SK-N-SH (cell line): ENCODE data around the gene BORCS5.

Experiments
- CHD2 ChIP-seq: fragments of 150-350 bp; IDR thresholded peaks from 2 replicates; pipeline ENCODE4 v1.6.1; 2018; ENCODE audit warnings: low read length; ENCODE audit not compliant: partially characterized antibody
- CTCF ChIP-seq: fragments of 200-600 bp; sonication (generic); IDR thresholded peaks from 2 replicates; pipeline ENCODE4 v1.6.1; 2017; ENCODE audit warnings: antibody characterized with exemption, mild to moderate bottlenecking, moderate library complexity
- EP300 ChIP-seq, 2 experiments: IDR thresholded peaks; 2 replicates each; pipeline versions ENCODE4 v1.4.0 to v1.6.1; 2012; ENCODE audit warnings: borderline replicate concordance in 1 of 2, low read depth in 1 of 2, low read length in 1 of 2
- EZH2phosphoT487 ChIP-seq: fragments of 200-600 bp; sonication (generic); IDR thresholded peaks from 2 replicates; pipeline ENCODE4 v1.6.1; 2017; ENCODE audit warnings: low read depth, mixed run types, mild to moderate bottlenecking, antibody characterized with exemption, moderate library complexity, borderline replicate concordance
- JUND ChIP-seq: IDR thresholded peaks from 2 replicates; pipeline ENCODE4 v1.4.0; 2012
- MAX ChIP-seq: IDR thresholded peaks from 2 replicates; pipeline ENCODE4 v1.4.0; 2012; ENCODE audit warnings: low read depth
- MXI1 ChIP-seq: IDR thresholded peaks from 2 replicates; pipeline ENCODE4 v1.6.1; 2012; ENCODE audit warnings: mild to moderate bottlenecking, low read depth, low read length, improper control_type of control experiment
- RCOR1 ChIP-seq: fragments of 150-350 bp; IDR thresholded peaks from 2 replicates; pipeline ENCODE4 v1.6.1; 2017; ENCODE audit warnings: antibody characterized with exemption, low read length
- TAF1 ChIP-seq: IDR thresholded peaks from 2 replicates; pipeline ENCODE4 v1.6.1; 2012; ENCODE audit warnings: low read depth, mild to moderate bottlenecking, low read length, moderate library complexity, borderline replicate concordance
- YY1 ChIP-seq: IDR thresholded peaks from 2 replicates; pipeline ENCODE4 v1.4.0; 2012; ENCODE audit warnings: low read depth, mild to moderate bottlenecking

- TF ChIP-seq CTCF (no peak), MAX (no peak), JUND (no peak), EP300 (IDR thresholded peaks at IDR 0.05; ENCODE audit: borderline replicate concordance in 1 of 2, low read depth in 1 of 2, low read length in 1 of 2) (no peak), CHD2 (no peak), MXI1 (no peak), YY1 (no peak), EZH2phosphoT487 (no peak), TAF1 (no peak), RCOR1 (no peak; the same call in 1 of the 2 replicates)
Measured at GRCh38 chr12:12356467-12356895, 397 bp upstream of the BORCS5 start.
